GM18861 (cell line): Measurements from ENCODE around the gene VLDLR.

Experiments used
- ATAC-seq: cut with Tn5 transposase; IDR thresholded peaks from one replicate; pipeline ENCODE4 v1.9.1; 2021; ENCODE audit not compliant: unreplicated experiment

Gene VLDLR

DNA sequence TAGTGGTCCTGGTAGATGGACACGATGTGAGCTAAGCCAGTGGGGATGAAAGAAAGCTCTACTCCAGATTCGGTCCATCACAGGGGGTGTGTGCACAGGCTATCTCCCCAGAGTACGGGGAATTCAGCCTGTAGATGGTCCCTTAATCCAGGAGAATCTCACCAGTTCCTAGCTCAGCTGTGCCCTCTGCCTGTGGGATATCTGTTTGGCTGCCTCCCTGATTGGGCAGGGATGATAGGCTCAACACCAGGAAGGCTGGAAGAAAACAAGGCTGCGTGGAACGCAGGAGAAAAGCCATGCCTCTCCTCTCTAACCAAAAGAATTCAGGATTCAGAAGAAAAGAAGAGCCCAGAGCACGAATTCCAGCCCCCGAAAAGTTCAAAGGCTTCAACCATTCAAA lies 40.9 kb downstream of the VLDLR start:
- ATAC-seq = no peak

- ATAC-seq = no peak
These were observed 42.0 kb downstream of the VLDLR start for GRCh38 chr9:2663461-2664173.

DNA sequence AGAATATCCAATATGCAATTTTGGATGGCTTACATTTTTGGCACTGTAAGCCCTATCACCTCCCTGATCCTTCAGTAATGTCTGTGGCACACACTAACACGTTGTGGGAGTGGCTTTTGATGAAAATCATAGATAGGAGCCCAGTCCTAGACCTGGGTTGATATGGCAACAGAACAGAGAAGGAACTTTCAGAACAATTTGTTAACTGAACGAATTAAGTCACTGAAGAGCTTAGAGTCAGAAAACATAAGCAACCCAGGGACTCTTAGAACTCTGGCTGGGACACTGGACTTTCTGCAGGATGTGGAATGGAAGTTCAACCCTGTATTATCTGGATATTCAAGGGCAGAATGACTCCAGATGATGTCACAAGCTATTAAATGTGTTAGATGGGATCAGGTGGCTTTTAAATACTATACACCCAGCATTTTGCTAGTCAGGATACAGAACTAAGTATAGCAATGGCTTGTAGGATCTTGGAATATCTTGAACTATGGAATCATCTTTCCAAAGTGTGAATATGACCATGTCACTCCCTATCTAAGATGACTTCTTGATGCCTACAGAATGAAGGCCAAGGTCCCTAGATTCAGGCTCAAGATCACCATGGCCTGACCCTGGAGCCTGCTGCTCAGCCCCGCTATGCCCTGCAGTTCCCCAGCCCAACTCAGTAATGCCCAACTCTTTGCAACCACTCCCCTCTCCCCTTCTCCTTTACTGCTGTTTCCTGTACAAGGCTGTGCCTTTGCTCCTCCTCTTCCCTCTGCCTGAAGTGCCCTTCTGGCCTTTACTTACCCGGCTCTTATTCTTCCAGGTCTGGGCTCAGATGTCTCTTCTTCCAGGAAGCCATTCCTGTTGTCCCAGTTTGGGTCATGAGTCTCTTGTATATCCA lies 42.8 kb downstream of the VLDLR start:
- no peak for ATAC-seq

- no peak for ATAC-seq
These were observed 45.0 kb downstream of the VLDLR start for GRCh38 chr9:2666569-2666968.

- ATAC-seq = no peak
These were observed 51.6 kb downstream of the VLDLR start for GRCh38 chr9:2673161-2673560.

GRCh38 chr9:2674141-2674824 lies 52.7 kb downstream of the VLDLR start:
- no peak for ATAC-seq

GRCh38 chr9:2675834-2676233 lies 54.2 kb downstream of the VLDLR start:
- no peak for ATAC-seq

GRCh38 chr9:2676466-2676865 lies 54.9 kb downstream of the VLDLR start:
- no peak for ATAC-seq

GRCh38 chr9:2677915-2678889 lies 56.6 kb downstream of the VLDLR start:
- ATAC-seq = no peak

- no peak for ATAC-seq
These were observed 57.4 kb downstream of the VLDLR start for GRCh38 chr9:2679011-2679410.

DNA sequence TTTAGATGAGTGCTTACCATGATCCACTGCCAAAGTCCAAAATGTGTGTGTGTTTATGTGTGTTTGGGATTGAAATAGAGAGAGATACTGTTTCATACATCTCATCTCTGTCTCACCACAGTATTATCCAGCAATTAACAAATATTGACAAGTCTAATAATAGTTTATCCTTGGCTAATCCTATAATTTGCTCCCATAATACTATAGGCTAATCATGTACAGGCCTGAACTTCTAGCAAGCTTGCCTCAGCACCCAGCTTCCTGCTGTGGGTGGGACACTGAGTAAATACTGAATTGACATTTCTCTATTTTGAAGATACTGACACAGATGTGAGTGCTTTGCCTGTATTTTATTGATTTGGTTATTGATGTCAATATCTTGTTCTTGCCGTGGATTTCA lies 60.4 kb downstream of the VLDLR start:
- ATAC-seq = no peak

DNA sequence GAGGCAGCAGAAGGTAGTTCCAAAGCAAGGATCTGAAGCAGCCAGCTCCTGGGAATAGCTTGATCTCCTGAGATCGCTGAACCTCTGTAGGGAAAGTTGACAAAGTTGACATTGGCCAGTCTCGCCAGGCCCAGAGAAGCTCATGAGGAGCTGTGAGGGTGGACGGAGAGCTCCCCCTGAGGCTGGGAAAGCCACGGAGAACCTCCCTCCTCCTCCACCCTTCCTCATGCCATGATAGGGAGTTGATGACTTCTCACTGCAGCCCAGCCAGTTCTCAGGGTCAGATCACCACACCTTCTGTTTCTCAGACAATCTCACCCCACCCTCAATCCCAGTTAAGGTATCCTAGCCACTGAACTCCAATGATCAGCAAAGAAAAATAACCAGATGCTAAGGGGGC lies 65.3 kb downstream of the VLDLR start:
- ATAC-seq = no peak

DNA sequence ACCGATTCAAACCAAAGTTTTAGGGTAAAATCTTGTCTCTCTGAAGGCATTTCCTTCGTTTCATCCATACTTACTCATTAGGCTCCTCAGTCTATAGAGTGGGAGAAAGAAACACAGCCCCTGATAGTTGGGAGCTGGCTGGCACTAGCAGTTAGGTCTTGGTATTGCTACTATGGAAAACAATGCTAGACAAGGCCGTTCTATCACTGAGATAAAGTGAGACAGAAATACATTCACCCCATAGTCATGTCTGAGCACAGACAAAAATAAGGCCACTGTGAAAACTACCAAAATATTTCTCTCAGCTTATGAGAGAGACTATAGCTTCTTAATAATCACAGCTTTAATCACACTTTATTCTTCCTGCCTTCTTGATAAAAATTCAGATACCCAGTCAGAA lies 67.0 kb downstream of the VLDLR start:
- no peak for ATAC-seq

GRCh38 chr9:2691212-2691611 lies 69.6 kb downstream of the VLDLR start:
- no peak for ATAC-seq

- ATAC-seq = no peak
These were observed 70.0 kb downstream of the VLDLR start for GRCh38 chr9:2691626-2692025.

DNA sequence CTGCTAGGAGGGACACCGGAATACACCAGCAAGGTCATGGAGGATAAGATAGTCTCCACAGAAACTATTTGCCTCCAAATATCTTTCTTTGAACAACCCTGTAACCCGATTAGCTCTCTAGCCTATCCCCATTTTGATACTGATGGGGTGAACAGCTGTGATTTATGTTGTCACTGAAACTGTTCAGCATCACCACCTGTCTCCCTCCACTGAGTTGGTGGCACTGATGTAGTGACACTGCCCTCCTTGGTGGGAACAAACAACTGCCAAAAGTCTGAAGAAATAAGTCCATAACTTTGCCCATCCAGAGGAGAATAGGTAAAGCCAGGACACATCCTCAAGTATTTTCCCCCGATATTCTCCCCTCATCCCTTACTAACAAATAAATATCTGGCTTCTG lies 71.5 kb downstream of the VLDLR start:
- no peak for ATAC-seq

GRCh38 chr9:2697492-2697891 lies 75.9 kb downstream of the VLDLR start:
- ATAC-seq = peak; percentile 95

DNA sequence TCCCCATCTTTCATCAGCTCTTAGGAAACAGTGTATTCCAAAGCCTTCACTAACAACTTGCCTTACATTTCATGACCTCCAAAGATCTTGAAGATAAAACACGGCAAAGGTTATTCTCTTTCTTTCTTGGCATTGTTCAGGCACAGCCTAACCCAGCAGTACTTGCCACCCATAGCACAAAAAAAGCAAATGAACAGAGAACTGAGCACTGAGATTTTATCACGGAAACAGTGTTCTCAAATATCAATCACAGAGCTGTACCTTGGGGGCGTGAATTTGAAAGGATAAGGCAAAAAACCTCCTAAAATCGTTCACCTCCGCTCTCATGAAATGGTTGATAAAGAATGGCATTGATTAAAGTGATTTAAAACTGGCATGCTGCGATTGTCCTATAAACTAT lies 78.8 kb downstream of the VLDLR start:
- no peak for ATAC-seq

DNA sequence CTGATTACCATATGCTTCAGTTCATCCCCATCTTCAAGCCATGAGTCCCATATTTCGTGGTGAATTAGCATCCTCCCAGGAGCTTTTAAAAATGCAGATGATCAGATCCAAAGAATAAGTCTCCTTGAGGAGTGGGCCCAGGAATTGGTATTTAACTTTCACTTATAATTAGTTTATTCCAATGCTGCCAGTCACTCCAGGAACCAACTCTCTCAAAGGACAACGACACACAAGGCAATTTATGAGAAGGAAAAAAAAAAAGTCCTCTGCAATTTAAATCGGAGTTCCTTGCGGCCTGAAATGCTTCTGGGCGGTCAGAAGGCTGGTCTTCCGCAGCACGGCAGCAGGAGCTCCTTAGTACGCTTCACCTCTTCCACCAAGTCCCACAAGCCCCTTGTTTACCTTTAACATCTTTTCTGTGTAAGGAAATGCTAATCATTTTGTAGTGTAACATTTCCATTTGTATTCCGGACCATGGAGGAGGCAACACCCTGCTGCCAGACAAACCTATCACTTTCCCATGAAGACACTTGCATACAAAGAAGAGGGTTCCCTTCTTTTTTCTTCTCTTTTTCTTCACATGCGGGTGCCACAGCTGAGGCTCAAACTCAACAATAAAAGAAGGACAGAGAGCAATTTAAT lies 79.4 kb downstream of the VLDLR start:
- no peak for ATAC-seq

DNA sequence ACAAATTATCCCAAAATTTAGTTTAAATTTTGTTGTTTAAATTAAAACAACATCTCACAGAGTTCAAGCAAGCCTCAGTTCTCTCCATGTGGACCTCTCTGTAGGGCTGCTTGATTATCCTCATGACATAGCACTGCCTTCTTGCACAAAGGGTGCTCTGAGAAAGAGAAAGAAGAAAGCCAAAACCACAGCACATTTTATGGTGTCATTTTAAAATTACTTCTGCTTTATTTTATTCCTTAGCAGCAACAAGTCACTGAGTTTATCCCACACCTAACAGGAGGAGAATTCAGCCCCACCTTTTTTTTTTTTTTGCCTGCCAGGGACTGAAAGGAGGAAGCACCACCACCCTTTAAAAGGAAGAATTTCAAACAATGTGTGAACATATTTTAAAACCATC lies 82.9 kb downstream of the VLDLR start:
- no peak for ATAC-seq
